Measurements from ENCODE around the gene CLDND2.

CLDND2 gene

DNA sequence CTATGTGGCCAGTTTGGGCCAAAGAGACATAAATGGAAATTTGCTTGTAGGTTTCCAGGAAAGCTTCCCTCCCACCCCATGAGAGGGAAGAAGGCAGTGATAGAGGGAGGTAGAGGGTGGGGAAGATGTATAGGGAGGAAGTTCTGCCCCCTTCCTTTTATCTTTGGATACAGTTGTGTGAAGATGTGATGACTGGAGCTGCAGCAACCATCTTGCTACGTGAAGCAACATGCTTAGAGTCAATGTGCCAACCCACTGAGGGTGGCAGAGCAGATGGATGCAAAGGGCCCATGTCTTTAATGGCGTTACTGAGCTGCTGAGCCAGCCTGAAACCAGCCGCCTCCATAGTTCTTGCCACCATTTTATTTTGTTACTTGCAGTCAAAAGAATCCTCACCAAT is 37.6 kb downstream of the CLDND2 start:
- ATAC-seq (ENCODE audit: insufficient read depth, low read depth) (no peak), DNase-seq (no peak)
- TF ChIP-seq, protein P1, sequence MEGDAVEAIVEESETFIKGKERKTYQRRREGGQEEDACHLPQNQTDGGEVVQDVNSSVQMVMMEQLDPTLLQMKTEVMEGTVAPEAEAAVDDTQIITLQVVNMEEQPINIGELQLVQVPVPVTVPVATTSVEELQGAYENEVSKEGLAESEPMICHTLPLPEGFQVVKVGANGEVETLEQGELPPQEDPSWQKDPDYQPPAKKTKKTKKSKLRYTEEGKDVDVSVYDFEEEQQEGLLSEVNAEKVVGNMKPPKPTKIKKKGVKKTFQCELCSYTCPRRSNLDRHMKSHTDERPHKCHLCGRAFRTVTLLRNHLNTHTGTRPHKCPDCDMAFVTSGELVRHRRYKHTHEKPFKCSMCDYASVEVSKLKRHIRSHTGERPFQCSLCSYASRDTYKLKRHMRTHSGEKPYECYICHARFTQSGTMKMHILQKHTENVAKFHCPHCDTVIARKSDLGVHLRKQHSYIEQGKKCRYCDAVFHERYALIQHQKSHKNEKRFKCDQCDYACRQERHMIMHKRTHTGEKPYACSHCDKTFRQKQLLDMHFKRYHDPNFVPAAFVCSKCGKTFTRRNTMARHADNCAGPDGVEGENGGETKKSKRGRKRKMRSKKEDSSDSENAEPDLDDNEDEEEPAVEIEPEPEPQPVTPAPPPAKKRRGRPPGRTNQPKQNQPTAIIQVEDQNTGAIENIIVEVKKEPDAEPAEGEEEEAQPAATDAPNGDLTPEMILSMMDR (IDR thresholded peaks at IDR 0.05; ENCODE audit: borderline replicate concordance, extremely low read depth, low read length, poor library complexity, severe bottlenecking) = no peak
- no peak for TF ChIP-seq EZH2 (IDR thresholded peaks at IDR 0.05; ENCODE audit: borderline replicate concordance, low read depth, low read length, severe bottlenecking)
- H2AFZ ChIP-seq (ENCODE audit: low read depth, low read length) = no peak overlapping the region
- no peaks in the 10 kb centered on the region for H3K36me3 ChIP-seq (ENCODE audit: insufficient read depth, low read length)
- H3K9me3 ChIP-seq (ENCODE audit: insufficient read depth, low read length, severe bottlenecking) = no peaks in the 10 kb centered on the region
- H3K4me3 ChIP-seq (ENCODE audit: low read depth in 1 of 2, low read length in 2 of 2) = no peak overlapping the region
- H3K4me2 ChIP-seq (ENCODE audit: insufficient read depth, low read length) = no peak overlapping the region
- H3K4me1 ChIP-seq (ENCODE audit: insufficient read depth, low read length) = no peaks in the 10 kb centered on the region
- no peak overlapping the region for H3K9ac ChIP-seq (ENCODE audit: low read depth, low read length)
- H3K27ac ChIP-seq (ENCODE audit: low read length) = no peak overlapping the region
- H3K27me3 ChIP-seq (ENCODE audit: insufficient read depth, low read length, poor library complexity) = no peaks in the 10 kb centered on the region
- H4K20me1 ChIP-seq (ENCODE audit: insufficient read depth, low read length) = no peaks in the 10 kb centered on the region
- no peaks in the 10 kb centered on the region for H3K79me2 ChIP-seq (ENCODE audit: insufficient read depth, low read length)

DNA sequence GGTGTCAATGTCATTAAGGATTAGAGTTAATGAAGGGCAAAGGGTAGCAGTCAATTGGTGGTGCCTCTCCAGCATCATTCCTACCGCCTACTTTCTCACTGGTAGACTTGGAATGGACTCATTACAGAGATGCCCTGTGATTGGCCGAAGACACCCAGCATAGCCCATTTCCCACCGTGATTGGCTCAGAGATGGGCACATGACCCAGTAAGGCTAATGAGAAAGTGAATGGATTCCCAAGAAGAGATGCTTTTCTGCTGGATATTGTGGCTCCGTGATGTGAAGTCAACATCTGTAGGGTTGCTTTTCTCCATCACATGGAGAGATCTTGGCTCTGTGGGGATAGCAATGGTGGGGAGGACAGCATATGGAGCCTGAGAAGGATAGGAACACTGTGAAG is 38.4 kb downstream of the CLDND2 start:
- H3K9ac ChIP-seq (ENCODE audit: low read depth, low read length) = no peak overlapping the region
- ATAC-seq (ENCODE audit: insufficient read depth, low read depth) (no peak), DNase-seq (no peak)
- TF ChIP-seq, protein P1 (IDR thresholded peaks at IDR 0.05; ENCODE audit: borderline replicate concordance, extremely low read depth, low read length, poor library complexity, severe bottlenecking) = no peak
- no peak for TF ChIP-seq EZH2 (IDR thresholded peaks at IDR 0.05; ENCODE audit: borderline replicate concordance, low read depth, low read length, severe bottlenecking)
- no peaks in the 10 kb centered on the region for H3K9me3 ChIP-seq (ENCODE audit: insufficient read depth, low read length, severe bottlenecking)
- H2AFZ ChIP-seq (ENCODE audit: low read depth, low read length) = no peak overlapping the region
- no peak overlapping the region for H3K4me3 ChIP-seq (ENCODE audit: low read depth in 1 of 2, low read length in 2 of 2)
- no peaks in the 10 kb centered on the region for H3K36me3 ChIP-seq (ENCODE audit: insufficient read depth, low read length)
- no peaks in the 10 kb centered on the region for H3K27me3 ChIP-seq (ENCODE audit: insufficient read depth, low read length, poor library complexity)
- no peaks in the 10 kb centered on the region for H4K20me1 ChIP-seq (ENCODE audit: insufficient read depth, low read length)
- H3K4me1 ChIP-seq (ENCODE audit: insufficient read depth, low read length) = no peaks in the 10 kb centered on the region
- H3K27ac ChIP-seq (ENCODE audit: low read length) = no peak overlapping the region
- no peak overlapping the region for H3K4me2 ChIP-seq (ENCODE audit: insufficient read depth, low read length)
- no peaks in the 10 kb centered on the region for H3K79me2 ChIP-seq (ENCODE audit: insufficient read depth, low read length)

DNA sequence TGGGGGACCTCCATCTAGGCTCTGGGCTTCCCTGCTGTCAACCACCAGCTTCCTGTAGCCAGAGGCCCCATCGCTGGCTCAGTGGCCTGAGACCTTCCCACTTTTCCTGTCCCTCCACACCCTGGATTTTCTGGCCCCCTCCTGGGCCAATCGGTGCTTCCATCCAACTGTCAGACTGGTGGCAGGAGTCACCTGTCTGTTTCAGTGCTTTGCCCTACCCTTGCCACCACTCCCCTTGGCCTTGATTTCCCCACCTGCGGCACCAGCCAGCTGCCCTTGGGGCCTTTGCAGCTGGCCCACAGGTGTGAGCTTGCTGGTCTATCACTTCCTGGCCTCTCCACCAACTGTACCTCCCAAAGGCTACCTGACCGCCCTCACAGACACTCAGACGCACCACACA is 39.4 kb downstream of the CLDND2 start:
- TF ChIP-seq EZH2 (IDR thresholded peaks at IDR 0.05; ENCODE audit: borderline replicate concordance, low read depth, low read length, severe bottlenecking) = no peak
- TF ChIP-seq, protein P1 (IDR thresholded peaks at IDR 0.05; ENCODE audit: borderline replicate concordance, extremely low read depth, low read length, poor library complexity, severe bottlenecking) = no peak
- Histone ChIP-seq H3K9ac (ENCODE audit: low read depth, low read length) (no peak overlapping the region), H3K4me2 (ENCODE audit: insufficient read depth, low read length) (no peak overlapping the region), H4K20me1 (ENCODE audit: insufficient read depth, low read length) (no peaks in the 10 kb centered on the region), H3K9me3 (ENCODE audit: insufficient read depth, low read length, severe bottlenecking) (no peaks in the 10 kb centered on the region), H3K4me1 (ENCODE audit: insufficient read depth, low read length) (no peaks in the 10 kb centered on the region), H3K79me2 (ENCODE audit: insufficient read depth, low read length) (no peaks in the 10 kb centered on the region), H3K27me3 (ENCODE audit: insufficient read depth, low read length, poor library complexity) (no peaks in the 10 kb centered on the region), H3K36me3 (ENCODE audit: insufficient read depth, low read length) (no peaks in the 10 kb centered on the region), H3K27ac (ENCODE audit: low read length) (no peak overlapping the region), H3K4me3 (ENCODE audit: low read depth in 1 of 2, low read length in 2 of 2) (no peak overlapping the region), H2AFZ (ENCODE audit: low read depth, low read length) (no peak overlapping the region)
- DNase-seq (no peak), ATAC-seq (ENCODE audit: insufficient read depth, low read depth) (no peak)
